Measurements from ENCODE around the gene CAP1. TPM values are rescaled to one million over a fixed set of nuclear protein-coding genes. Genes with fewer than 3 reads are reported as not detected.
"Not testable (repeated sequence)": the region's sequence is repeated elsewhere in the genome, so short reads cannot be mapped to it uniquely, and the experiment has no call there.

The CAP1 gene
- 100 to 1,000 TPM; 202 to 217 (median 212) TPM for polyA plus RNA-seq (ENCODE audit: insufficient read length in 3 of 3)

DNA sequence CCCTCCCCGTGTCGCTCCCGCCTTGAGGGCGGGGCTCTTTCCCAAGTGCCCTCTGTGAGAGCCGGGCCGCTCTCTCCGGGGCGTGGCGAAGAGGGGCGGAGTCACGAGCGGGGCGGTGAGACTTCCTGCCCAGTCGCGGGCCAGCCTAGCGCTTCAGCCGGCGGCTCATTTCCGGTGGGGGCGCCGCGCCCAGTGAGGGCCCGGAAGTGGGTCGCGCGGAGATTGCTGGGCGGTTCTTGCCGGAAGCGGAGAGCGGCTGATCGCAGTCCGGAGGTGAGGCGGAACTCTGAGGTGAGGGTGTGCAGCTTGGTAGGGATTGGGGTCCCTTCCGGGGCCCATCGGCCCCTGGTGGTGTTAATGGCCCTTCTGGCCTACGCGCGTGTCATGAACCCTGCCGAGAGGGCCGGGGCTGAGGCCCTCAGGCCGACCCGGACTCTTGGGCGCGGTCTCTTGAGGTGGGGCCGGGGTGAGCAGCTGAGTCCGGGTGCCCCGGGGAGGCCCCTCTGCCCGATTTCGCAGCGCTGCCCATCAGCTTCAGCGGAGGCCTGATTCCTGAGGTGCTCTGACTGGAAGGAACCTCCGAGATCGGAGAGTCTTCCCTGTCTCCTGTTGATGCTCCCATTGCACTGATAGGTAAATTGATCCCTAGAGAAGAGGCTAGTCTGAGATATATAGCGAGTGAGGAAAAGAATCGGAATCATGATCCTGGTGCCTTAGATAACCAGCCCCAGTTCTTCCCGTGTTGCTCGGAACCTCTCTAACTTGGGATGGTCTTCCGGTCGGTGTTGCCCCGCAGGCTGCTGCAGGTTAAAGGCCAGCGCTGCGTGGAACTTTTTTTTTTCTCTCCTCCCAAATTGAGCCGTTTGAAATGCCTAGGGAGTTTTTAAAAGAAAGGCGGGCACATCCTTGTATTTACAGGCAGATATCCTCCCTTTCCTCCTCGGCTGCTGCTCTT, at the start of gene CAP1:
Gene CAP1, plus strand, starts transcription at position 219 of the 955 bp plus-strand sequence. CDS start 18,618 bp downstream, outside the sequence.
- DNase-seq (ENCODE audit: low read depth in 3 of 3, low spot score in 2 of 3): peak; percentile 94 to 99 (median 97)

GRCh38 chr1:39992234-39992633, 48.3 kb upstream of the CAP1 start:
- no peak for DNase-seq (ENCODE audit: low read depth in 3 of 3, low spot score in 2 of 3)

DNA sequence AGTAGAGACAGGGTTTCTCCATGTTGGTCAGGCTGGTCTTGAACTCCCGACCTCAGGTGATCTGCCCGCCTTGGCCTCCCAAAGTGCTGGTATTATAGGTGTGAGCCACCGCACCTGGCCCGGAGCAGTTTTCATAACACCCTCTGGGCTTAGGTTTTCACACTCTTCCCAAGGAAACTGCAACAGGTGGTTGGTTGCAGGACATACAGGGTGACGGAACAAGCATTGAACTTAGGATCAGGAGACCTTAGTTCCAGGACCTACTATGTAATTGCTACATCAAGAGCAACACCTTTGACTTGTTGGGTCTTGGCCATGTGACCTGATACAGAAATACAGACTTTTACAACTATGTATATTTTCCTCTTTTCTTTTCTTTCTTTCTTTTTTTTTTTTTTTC, 47.6 kb upstream of the CAP1 start:
- no peak for DNase-seq (ENCODE audit: low read depth in 3 of 3, low spot score in 2 of 3)

DNA sequence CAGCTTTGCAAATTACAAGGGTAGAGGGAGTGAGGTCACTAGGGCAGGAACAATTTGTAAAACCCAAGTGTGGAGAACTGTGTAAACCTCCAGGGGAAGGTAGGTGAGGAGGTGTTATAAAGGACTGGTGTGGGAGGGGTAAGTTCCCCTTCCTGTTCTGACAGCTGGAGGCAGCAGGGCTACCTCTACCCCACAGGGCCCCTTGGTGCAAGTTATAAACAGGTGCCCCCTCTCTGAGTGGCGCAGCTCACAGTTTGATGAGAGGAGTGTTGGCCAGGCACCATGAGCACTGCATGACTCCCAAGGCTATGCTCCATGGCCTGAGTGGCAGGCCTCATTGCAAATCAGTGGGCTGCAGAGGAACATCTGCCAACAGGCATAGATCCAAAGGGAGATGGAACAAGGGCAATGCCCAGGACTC, 44.5 kb upstream of the CAP1 start:
- DNase-seq (ENCODE audit: low read depth in 3 of 3, low spot score in 2 of 3): no peak

GRCh38 chr1:39996396-39997004, 44.0 kb upstream of the CAP1 start:
- no peak for DNase-seq (ENCODE audit: low read depth in 3 of 3, low spot score in 2 of 3)

DNA sequence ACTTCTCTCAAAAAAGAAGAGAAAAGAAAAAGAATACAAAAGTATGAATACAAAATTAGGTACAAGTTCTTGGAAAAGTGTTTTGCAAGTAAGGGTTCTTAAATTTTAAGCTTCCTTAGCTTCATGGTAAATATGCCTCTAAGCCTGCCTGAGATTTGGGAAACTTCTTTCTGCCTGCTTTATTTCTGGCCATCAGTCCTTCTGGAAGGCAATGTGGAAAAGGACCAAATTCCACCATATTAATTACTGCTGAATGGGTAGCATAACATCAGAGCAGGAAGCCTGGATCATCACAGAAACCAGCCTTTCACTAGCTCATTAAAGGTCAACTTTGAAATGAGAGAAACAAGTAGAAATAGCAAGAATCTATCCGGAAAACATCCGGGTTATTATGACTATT, 39.1 kb upstream of the CAP1 start:
- DNase-seq (ENCODE audit: low read depth in 3 of 3, low spot score in 2 of 3): no peak

DNA sequence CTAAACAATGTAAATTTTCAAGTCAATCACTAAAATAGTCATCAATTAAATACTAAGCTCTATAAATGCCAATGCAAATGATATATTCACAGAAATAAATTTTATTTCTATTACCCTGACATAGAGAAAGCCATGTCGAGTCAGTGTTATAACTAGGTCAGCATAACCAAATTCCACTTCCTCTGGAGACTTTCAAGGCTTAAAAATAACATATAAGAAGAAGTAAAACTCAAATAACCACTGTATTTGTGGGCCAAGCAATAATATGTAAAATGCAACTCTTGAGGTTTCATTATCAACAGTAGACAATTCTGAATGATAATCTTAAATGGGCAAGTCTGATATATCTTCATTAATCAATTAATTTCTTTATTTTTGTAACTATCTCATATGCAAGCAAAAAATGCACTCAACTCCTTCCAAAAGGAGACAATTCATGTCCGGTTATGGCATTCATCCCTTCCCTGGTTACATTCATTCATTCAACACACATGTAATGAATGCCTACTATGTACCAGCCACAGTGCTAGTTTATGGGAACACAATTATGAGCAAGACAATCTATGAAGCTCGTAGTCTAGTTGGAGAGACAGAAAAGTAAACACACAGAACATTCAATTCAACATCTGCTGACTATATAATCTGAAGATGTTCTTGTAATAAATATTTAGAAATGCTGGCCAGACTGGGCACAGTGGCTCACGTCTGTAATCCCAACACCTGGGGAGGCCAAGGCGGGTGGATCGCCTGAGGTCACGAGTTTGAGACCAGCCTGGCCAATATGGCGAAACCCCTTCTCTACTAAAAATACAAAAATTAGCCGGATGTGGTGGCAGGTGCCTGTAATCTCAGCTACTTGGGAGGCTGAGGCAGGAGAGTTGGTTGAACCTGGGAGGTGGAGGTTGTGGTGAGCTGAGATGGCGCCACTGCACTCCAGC, 37.1 kb upstream of the CAP1 start:
- DNase-seq (ENCODE audit: low read depth in 3 of 3, low spot score in 2 of 3): no peak

DNA sequence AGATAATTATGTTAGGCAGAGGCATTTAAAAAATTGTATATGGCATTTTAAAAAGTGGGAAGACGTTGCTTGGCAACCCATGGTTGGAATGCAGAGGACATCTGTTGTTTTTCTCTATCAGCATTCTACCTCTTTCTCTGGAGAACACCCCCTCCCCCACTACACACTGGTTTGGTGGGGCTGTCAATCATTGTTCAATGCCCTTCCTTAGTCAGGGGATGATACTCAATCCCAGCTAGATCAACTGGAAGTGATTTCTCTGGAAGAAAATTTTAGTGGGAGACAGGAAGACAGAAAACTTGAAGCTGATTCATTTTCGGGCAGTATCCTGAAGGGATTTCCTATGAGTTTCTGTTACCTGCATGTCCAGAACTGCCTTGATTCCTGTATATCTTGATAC, 35.7 kb upstream of the CAP1 start:
- no peak for DNase-seq (ENCODE audit: low read depth in 3 of 3, low spot score in 2 of 3)

GRCh38 chr1:40007481-40008034, 33.0 kb upstream of the CAP1 start:
- DNase-seq (ENCODE audit: low read depth in 3 of 3, low spot score in 2 of 3): not testable (repeated sequence)

DNA sequence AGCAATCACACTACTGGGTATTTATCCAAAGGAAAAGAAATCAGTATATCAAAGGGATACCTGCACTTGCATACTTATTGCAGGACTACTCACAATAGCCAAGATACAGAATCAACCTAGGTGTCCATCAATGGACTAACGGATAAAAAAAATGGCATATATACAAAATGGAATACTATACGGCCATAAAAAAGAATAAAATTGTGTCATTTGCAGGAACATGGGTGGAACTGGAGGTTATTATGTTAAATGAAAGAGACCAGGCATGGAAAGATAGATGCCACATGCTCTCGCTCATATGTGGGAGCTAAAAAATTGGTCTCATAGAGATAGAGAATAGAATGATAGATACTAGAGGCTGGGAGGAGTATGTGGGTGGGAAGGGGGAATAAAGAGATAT, 29.3 kb upstream of the CAP1 start:
- no peak for DNase-seq (ENCODE audit: low read depth in 3 of 3, low spot score in 2 of 3)

- DNase-seq (ENCODE audit: low read depth in 3 of 3, low spot score in 2 of 3): no peak
Measured at GRCh38 chr1:40014253-40014706, 26.2 kb upstream of the CAP1 start.

DNA sequence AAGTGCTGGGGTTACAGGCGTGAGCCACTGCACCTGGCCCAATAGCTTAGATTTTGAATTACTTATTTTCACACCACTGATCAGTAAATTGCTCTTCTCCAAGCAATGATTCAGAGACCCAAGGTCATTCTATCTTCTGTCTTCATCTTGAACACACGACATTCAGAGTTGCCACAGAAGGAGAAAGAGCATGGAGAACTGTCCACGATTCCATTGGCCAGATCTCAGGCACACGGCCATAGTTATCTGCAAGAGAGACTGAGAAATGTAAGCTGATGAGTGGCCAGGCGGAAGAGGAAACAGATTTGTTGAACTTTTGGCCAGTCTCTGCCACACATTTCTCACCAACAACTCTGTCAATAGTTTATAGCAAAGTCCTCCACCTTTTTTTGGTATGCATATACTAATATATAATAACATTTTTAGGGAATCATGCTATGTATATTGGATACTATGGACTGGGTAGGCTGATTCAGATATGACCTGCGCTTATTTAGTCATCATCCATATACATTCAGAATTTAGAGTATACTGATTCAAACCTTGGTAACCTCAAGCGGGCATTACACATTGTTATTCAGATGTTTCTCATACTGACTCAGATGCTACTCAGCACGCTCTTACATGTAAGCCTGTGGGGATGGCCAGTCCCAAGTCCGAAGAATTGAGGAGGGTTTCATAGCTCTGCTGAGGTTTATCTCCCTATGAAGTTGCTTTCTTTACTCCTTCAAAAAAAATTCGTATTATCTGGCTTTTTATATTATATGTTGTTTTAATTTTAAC, 25.5 kb upstream of the CAP1 start:
- DNase-seq (ENCODE audit: low read depth in 3 of 3, low spot score in 2 of 3): no peak

DNA sequence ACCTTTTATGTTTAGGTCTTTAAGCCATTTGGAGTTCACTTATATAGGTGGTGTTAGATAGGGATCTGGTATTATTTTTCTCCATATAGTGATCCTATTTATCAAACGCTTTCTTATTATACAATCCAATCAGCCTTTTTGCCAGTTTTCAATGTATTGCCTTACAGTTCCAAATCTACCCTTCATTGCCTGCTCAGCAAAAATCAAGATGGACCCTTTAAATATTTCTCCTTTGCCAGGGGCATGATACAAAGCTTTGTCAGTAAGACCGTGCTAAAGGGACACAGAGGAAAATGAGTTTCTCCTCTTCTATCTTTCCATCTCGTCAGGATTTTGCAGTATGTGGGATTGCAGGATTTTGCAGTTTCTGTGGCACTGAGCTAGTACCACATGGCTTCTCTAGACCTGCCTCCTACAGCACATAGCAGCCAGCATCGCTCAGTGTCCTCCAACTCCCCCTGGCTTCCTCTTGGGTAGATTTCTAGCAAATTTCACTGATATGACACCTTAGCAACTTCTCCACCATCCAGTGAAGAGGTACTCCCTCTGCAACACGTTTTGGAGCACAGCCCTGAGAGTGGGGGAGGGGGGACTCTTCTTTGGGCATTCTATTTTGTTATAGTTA, 22.5 kb upstream of the CAP1 start:
- no peak for DNase-seq (ENCODE audit: low read depth in 3 of 3, low spot score in 2 of 3)

GRCh38 chr1:40020447-40021085, 20.0 kb upstream of the CAP1 start:
- DNase-seq (ENCODE audit: low read depth in 3 of 3, low spot score in 2 of 3): no peak

DNA sequence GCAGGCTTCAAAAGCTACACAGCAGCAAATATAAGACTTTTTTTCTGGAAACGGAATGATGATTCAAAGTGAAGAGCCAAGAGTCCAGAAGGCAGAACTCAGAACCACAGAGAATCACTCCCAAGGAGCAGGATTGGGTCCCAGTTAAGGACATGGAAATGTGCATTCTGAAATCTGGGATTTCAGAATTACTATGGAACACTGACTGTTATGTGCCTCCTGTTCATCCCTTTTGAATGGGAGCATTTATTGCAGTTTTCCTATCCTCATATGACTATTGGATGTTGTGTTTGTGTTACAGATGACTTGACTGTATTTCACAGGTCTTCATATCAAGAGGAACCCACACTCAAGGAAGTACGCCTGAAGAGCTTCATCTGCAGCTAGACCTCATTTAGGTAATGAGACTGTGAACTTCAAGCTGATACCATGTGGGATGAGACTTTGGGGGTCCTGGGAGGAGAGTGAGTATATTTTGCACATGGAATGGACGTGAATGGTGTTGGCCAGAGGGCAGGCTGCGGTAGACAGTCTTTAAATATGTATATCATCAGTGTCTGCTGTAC, 17.1 kb upstream of the CAP1 start:
- no peak for DNase-seq (ENCODE audit: low read depth in 3 of 3, low spot score in 2 of 3)

- DNase-seq (ENCODE audit: low read depth in 3 of 3, low spot score in 2 of 3): no peak
Measured at GRCh38 chr1:40024671-40025070, 15.9 kb upstream of the CAP1 start.

- DNase-seq (ENCODE audit: low read depth in 3 of 3, low spot score in 2 of 3): no peak
Measured at GRCh38 chr1:40027647-40028046, 12.9 kb upstream of the CAP1 start.

DNA sequence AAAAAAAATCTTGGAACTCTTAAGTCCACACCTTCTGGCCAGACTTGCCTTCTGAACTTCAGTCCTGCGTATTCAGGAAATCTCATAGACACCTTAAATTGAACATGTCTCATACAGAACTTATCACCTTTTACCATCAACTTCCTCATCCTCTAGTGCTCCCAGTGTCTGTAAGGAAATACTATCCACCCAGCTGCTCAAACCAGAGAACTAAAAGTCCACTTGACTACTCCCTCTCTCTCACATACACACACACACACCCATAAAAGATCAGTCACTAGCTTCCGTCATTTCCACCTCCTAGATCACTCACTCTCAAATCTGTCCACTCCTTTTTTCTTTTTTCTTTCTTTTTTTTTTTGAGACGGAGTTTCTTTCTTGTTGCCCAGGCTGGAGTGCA, 10.9 kb upstream of the CAP1 start:
- no peak for DNase-seq (ENCODE audit: low read depth in 3 of 3, low spot score in 2 of 3)

Measured in right renal cortex interstitium (tissue), 3 donors.